HCT116 (cell line): ENCODE measurements around the gene FLG2. TPM values are rescaled to one million over a fixed set of nuclear protein-coding genes. Genes with fewer than 3 reads are reported as not detected.
"Not testable (repeated sequence)": the region's sequence is repeated elsewhere in the genome, so short reads cannot be mapped to it uniquely, and the experiment has no call there.

Source experiments
- ATAC-seq: fragments of 200-7000 bp; cut with Tn5 transposase; 2 replicates; pipeline ENCODE4 v1.9.1; 2020; ENCODE audit warnings: mild to moderate bottlenecking, moderate library complexity
- BruUV-seq: library from RNA; stranded (reverse); fragments of 400-500 nt; replicated peaks from 2 replicates; lab custom pipeline; 2021; lab: Mats Ljungman, UMichigan
- CTCF ChIA-PET: fragments of 300-600 bp; sonication (Branson Sonifier 250); formaldehyde crosslinking; loops from one replicate; lab custom pipeline; 2021; ENCODE audit warnings: antibody characterized with exemption; lab: Charles Lee
- POLR2A ChIA-PET: fragments of 300-600, 350-600 bp; sonication (Branson Sonifier 250); formaldehyde crosslinking; loops from one replicate; lab custom pipeline; 2021; ENCODE audit warnings: antibody characterized with exemption; lab: Charles Lee
- RAD21 ChIA-PET, 2 experiments: fragments of 300-600 bp; sonication (Branson Sonifier 250); formaldehyde crosslinking; loops; one replicate each; lab custom pipeline; 2023; ENCODE audit warnings: low total read pairs in 2 of 2; ENCODE audit not compliant: uncharacterized antibody in 2 of 2, unreplicated experiment in 2 of 2, low non-redundant PET in 1 of 2; lab: Charles Lee
- DNase-seq: peaks from one replicate; pipeline ENCODE4 v3.0.0-alpha.2; 2010; ENCODE audit warnings: low read depth, low spot score
- H2AFZ ChIP-seq: fragments of 200-600 bp; shearing (Covaris generic), sonication (generic); 2 replicates; pipeline ENCODE4 v1.6.1; 2017; ENCODE audit warnings: low read depth, mixed run types, mixed read lengths, antibody characterized with exemption, low read length; ENCODE audit not compliant: poor library complexity, severe bottlenecking
- H3K27ac ChIP-seq: 2 replicates; pipeline ENCODE4 v1.5.1; 2012; ENCODE audit warnings: low read depth, low read length
- H3K27me3 ChIP-seq: fragments of 200-600 bp; sonication (generic); 2 replicates; pipeline ENCODE4 v1.6.1; 2016; ENCODE audit warnings: mixed run types, low read length, mixed read lengths; ENCODE audit not compliant: insufficient read depth
- H3K36me3 ChIP-seq, 2 experiments: fragments of 200-500 bp in 1 of 2; fragments of 200-600 bp in 1 of 2; sonication (Bioruptor generic) in 1 of 2; sonication (generic) in 1 of 2; 2 replicates each; pipeline versions ENCODE4 v1.5.1 to v1.6.1; 2014 to 2016; ENCODE audit warnings: low read length in 2 of 2, inconsistent platforms in 1 of 2, mixed read lengths in 1 of 2, mixed run types in 1 of 2; ENCODE audit not compliant: insufficient read depth in 2 of 2, control insufficient read depth in 1 of 2
- H3K4me1 ChIP-seq, 2 experiments: fragments of 200-600 bp in 1 of 2; sonication (generic) in 1 of 2; 2 replicates each; pipeline versions ENCODE4 v1.5.1 to v1.6.1; 2012 to 2017; ENCODE audit warnings: low read length in 2 of 2, inconsistent platforms in 1 of 2, mild to moderate bottlenecking in 1 of 2, mixed read lengths in 1 of 2, mixed run types in 1 of 2, moderate library complexity in 1 of 2; ENCODE audit not compliant: insufficient read depth in 2 of 2, control insufficient read depth in 1 of 2
- H3K4me2 ChIP-seq: fragments of 200-600 bp; sonication (generic); 2 replicates; pipeline ENCODE4 v1.6.1; 2017; ENCODE audit warnings: mixed run types, low read length, mixed read lengths
- H3K4me3 ChIP-seq, 2 experiments: fragments of 200-600 bp in 1 of 2; sonication (generic) in 1 of 2; replicated peaks in 1 of 2; 2 replicates each; pipeline ENCODE4 v1.5.1; 2011 to 2016; ENCODE audit warnings: low read length in 2 of 2, control low read depth in 1 of 2, low read depth in 1 of 2, mild to moderate bottlenecking in 1 of 2, mixed read lengths in 1 of 2, mixed run types in 1 of 2
- H3K79me2 ChIP-seq: fragments of 200-600 bp; sonication (generic); 2 replicates; pipeline ENCODE4 v1.6.1; 2017; ENCODE audit warnings: mild to moderate bottlenecking, mixed run types, low read length, moderate library complexity, mixed read lengths; ENCODE audit not compliant: insufficient read depth
- H3K9ac ChIP-seq: fragments of 200-600 bp; sonication (generic); 2 replicates; pipeline ENCODE4 v1.6.1; 2016; ENCODE audit warnings: low read length, mixed read lengths
- H3K9me2 ChIP-seq: fragments of 200-600 bp; sonication (generic), shearing (Covaris generic); 2 replicates; pipeline ENCODE4 v1.6.1; 2017; ENCODE audit warnings: mixed run types, mild to moderate bottlenecking, moderate library complexity; ENCODE audit not compliant: insufficient read depth
- H3K9me3 ChIP-seq, 2 experiments: fragments of 200-500 bp in 1 of 2; fragments of 200-600 bp in 1 of 2; sonication (Bioruptor generic) in 1 of 2; sonication (generic) in 1 of 2; 2 replicates each; pipeline ENCODE4 v1.6.1; 2014 to 2017; ENCODE audit warnings: low read length in 2 of 2, mixed read lengths in 2 of 2, inconsistent platforms in 1 of 2, low read depth in 1 of 2, mild to moderate bottlenecking in 1 of 2, mixed run types in 1 of 2, moderate library complexity in 1 of 2; ENCODE audit not compliant: control insufficient read depth in 1 of 2, insufficient read depth in 1 of 2
- H4K20me1 ChIP-seq: fragments of 200-600 bp; sonication (generic), shearing (Covaris generic); 2 replicates; pipeline ENCODE4 v1.6.1; 2017; ENCODE audit warnings: mixed run types, mild to moderate bottlenecking, moderate library complexity; ENCODE audit not compliant: insufficient read depth
- intact Hi-C: fragments of 100-400 bp; cut with micrococcal nuclease; formaldehyde crosslinking; loops from 2 replicates; pipeline ENCODE4 v1.10.0; 2022
- total RNA-seq: library from RNA; stranded (reverse); gene quantifications from one replicate; pipeline ENCODE4 v1.2.1, GENCODE V29; 2021; ENCODE audit not compliant: unreplicated experiment

FLG2 gene
- total RNA-seq, 1 experiment from 2014 or later: not detected

DNA sequence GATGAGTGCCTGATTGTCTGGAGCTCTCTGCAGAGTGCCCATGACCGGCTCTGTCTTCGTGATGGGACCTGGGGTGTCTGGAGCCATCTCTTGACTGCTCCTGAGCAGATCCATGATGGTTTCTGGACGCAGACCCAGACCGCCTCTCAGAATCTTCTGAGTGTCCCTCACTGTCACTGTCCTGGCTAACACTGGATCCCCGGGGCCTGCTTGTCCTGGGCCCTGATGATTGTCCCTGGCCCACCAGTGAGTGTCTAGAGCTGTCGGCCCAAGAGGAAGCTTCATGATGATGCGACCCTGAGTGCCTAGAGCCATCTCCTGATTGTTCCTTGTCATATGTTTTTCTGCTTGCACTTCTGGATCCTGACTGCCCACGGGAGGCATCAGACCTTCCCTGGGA lies 51.8 kb downstream of the FLG2 start:
- H3K9me2 ChIP-seq, DNase-seq, RAD21 ChIA-PET, H3K36me3 ChIP-seq, POLR2A ChIA-PET, H3K27me3 ChIP-seq, ATAC-seq, H3K9ac ChIP-seq, H4K20me1 ChIP-seq, intact Hi-C loops, CTCF ChIA-PET, H3K4me3 ChIP-seq, H2AFZ ChIP-seq, H3K4me2 ChIP-seq, H3K4me1 ChIP-seq, H3K9me3 ChIP-seq, H3K27ac ChIP-seq, H3K79me2 ChIP-seq, BruUV-seq: not testable (repeated sequence)

DNA sequence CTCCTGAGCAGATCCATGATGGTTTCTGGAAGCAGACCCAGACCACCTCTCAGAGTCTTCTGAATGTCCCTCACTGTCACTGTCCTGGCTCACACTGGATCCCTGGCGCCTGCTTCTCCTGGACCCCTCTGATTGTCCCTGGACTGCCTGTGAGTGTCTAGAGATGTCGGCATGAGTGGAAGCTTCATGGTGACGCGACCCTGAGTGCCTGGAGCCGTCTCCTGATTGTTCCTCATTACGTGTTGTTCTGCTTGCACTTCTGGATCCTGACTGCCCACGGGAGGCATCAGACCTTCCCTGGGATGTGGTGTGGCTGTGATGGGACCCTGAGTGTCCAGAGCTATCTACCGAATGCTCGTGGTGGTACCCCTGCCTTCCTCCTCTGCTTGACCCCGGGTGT lies 53.7 kb downstream of the FLG2 start:
- ATAC-seq, CTCF ChIA-PET, H4K20me1 ChIP-seq, H3K9me2 ChIP-seq, H3K9ac ChIP-seq, RAD21 ChIA-PET, POLR2A ChIA-PET, H3K27ac ChIP-seq, H3K36me3 ChIP-seq, H3K27me3 ChIP-seq, H3K4me1 ChIP-seq, BruUV-seq, intact Hi-C loops, H3K79me2 ChIP-seq, H3K9me3 ChIP-seq, H3K4me2 ChIP-seq, H2AFZ ChIP-seq, DNase-seq, H3K4me3 ChIP-seq: not testable (repeated sequence)

DNA sequence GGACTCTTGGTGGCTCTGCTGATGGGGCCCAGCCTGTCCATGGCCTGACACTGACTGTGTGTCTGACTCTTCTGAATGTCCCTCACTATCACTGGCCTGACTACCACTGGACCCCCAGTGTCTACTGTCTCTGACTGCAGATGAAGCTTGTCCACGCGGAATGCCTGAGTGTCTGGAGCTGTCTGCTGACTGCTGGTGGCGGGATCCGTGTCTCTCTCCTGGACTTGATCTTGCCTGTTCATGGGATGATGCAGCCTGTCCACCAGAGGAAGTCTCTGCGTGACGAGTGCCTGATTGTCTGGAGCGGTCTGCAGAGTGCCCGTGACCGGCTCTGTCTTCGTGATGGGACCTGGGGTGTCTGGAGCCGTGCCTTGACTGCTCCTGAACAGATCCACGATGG lies 55.0 kb downstream of the FLG2 start:
- H3K4me1 ChIP-seq, intact Hi-C loops, BruUV-seq, ATAC-seq, DNase-seq, H2AFZ ChIP-seq, H3K27ac ChIP-seq, H4K20me1 ChIP-seq, POLR2A ChIA-PET, H3K9me2 ChIP-seq, H3K79me2 ChIP-seq, RAD21 ChIA-PET, H3K9ac ChIP-seq, H3K9me3 ChIP-seq, CTCF ChIA-PET, H3K36me3 ChIP-seq, H3K4me3 ChIP-seq, H3K4me2 ChIP-seq: not testable (repeated sequence)
- peaks cover 13% of the 10 kb centered on the region for H3K27me3 ChIP-seq

DNA sequence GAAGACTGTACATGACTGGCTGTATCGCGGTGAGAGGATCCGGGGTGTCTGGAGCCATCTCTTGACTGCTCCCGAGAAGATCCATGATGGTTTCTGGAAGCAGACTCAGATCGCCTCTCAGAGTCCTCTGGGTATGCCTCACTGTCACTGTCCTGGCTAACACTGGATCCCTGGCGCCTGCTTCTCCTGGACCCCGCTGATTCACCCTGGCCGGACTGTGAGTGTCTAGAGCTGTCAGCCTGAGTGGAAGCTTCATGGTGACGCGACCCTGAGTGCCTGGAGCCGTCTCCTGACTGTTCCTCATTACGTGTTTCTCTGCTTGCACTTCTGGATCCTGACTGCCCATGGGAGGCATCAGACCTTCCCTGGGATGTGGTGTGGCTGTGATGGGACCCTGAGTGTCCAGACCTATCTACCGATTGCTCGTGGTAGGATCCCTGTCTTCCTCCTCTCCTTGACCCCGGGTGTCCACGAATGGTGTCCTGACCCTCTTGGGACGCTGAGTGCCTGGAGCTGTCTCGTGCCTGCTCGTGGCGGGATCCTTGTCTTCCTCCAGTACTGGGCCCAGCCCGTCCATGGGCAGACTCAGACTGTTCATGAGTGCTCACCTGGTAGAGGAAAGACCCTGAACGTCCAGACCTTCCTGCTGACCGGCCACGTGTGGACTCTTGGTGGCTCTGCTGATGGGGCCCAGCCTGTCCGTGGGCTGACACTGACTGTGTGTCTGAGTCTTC lies 56.5 kb downstream of the FLG2 start:
- intact Hi-C loops, POLR2A ChIA-PET, H3K9me3 ChIP-seq, ATAC-seq, DNase-seq, H4K20me1 ChIP-seq, H3K27ac ChIP-seq, H2AFZ ChIP-seq, H3K36me3 ChIP-seq, H3K9ac ChIP-seq, H3K4me2 ChIP-seq, BruUV-seq, H3K4me3 ChIP-seq, CTCF ChIA-PET, RAD21 ChIA-PET, H3K79me2 ChIP-seq, H3K4me1 ChIP-seq, H3K9me2 ChIP-seq: not testable (repeated sequence)
- H3K27me3 ChIP-seq: peaks cover 13% of the 10 kb centered on the region
